ENCODE data around the gene ST6GALNAC3.

DNA sequence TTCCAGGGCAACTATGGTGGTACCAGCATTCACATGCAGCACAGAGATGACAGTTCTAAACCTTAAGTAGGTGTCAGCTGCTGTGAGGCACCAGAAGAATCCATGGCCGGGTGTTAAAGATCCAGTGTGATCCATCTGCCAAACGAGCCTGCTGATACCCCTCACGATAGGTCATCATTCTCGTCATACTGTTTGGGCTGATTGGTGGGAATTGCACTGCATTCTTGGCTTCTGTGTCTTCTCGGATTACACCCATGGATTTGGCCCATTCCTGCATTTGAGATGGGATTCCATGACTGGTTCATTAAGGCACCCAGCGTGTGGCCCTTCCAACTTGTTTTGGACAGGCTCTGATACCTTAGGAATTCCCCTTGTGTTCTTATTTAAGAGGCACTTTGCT, 55.2 kb downstream of the ST6GALNAC3 start:
- TF ChIP-seq, protein P1, sequence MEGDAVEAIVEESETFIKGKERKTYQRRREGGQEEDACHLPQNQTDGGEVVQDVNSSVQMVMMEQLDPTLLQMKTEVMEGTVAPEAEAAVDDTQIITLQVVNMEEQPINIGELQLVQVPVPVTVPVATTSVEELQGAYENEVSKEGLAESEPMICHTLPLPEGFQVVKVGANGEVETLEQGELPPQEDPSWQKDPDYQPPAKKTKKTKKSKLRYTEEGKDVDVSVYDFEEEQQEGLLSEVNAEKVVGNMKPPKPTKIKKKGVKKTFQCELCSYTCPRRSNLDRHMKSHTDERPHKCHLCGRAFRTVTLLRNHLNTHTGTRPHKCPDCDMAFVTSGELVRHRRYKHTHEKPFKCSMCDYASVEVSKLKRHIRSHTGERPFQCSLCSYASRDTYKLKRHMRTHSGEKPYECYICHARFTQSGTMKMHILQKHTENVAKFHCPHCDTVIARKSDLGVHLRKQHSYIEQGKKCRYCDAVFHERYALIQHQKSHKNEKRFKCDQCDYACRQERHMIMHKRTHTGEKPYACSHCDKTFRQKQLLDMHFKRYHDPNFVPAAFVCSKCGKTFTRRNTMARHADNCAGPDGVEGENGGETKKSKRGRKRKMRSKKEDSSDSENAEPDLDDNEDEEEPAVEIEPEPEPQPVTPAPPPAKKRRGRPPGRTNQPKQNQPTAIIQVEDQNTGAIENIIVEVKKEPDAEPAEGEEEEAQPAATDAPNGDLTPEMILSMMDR (IDR thresholded peaks at IDR 0.05) = no peak
- no peak for TF ChIP-seq POLR2AphosphoS5 (IDR thresholded peaks at IDR 0.05; ENCODE audit: low read depth, low read length)
